ENCODE results near the gene PSMB7.
"Not testable (repeated sequence)": the region's sequence is repeated elsewhere in the genome, so short reads cannot be mapped to it uniquely, and the experiment has no call there.

Gene PSMB7

GRCh38 chr9:124443625-124444024 lies 28.4 kb upstream of the PSMB7 start:
- DNase-seq (ENCODE audit: low read depth in 2 of 2) = no peak

- DNase-seq (ENCODE audit: low read depth in 2 of 2) = no peak
Measured at GRCh38 chr9:124442826-124443225, 27.6 kb upstream of the PSMB7 start.

GRCh38 chr9:124442379-124442778 lies 27.1 kb upstream of the PSMB7 start:
- DNase-seq (ENCODE audit: low read depth in 2 of 2) = no peak

DNA sequence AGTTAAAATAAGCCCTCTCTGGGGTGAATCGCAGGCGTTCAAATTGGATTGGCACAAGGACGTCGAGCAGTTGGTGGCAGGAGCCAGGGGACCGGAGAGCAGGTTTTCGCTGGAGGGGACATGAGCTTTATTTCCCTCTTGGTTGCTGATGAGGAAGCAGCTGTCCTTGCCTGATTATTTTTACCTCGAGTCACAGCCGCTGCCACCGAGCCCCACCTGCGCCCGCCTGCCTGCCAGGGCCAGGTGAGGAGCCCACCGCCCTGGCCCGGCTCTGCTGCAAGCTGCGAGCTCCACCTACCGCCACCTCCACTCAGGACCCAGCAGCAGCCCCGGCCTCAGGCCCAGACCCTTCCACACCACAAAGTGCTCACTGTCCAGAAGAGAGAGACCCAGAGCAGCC lies 26.0 kb upstream of the PSMB7 start:
- no peak for DNase-seq (ENCODE audit: low read depth in 2 of 2)

GRCh38 chr9:124440786-124441185 lies 25.5 kb upstream of the PSMB7 start:
- DNase-seq (ENCODE audit: low read depth in 2 of 2) = no peak

GRCh38 chr9:124439686-124440243 lies 24.5 kb upstream of the PSMB7 start:
- DNase-seq (ENCODE audit: low read depth in 2 of 2) = no peak

GRCh38 chr9:124439086-124439485 lies 23.8 kb upstream of the PSMB7 start:
- DNase-seq (ENCODE audit: low read depth in 2 of 2) = no peak

GRCh38 chr9:124438091-124438490 lies 22.8 kb upstream of the PSMB7 start:
- no peak for DNase-seq (ENCODE audit: low read depth in 2 of 2)

DNA sequence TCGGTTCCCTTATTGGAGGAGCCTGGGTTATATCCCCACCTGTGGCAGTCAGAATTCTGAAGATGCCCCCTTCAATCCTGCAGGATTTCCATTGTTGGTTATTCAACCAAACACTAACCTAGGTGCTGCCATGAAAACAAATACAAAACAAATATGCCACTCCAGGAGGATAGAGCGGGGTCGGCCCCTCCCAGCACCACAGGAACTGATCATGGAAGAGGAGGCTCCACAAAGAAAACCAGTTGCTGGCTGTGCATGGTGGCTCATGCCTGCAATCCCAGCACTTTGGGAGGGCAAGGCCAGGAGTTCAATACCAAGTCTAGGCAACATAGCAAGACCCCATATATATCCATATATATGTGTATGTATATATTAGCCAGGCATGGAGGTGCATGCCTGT lies 21.8 kb upstream of the PSMB7 start:
- no peak for DNase-seq (ENCODE audit: low read depth in 2 of 2)

GRCh38 chr9:124436320-124436719 lies 21.1 kb upstream of the PSMB7 start:
- DNase-seq (ENCODE audit: low read depth in 2 of 2) = no peak

- no peak for DNase-seq (ENCODE audit: low read depth in 2 of 2)
Measured at GRCh38 chr9:124429530-124429867, 14.3 kb upstream of the PSMB7 start.

DNA sequence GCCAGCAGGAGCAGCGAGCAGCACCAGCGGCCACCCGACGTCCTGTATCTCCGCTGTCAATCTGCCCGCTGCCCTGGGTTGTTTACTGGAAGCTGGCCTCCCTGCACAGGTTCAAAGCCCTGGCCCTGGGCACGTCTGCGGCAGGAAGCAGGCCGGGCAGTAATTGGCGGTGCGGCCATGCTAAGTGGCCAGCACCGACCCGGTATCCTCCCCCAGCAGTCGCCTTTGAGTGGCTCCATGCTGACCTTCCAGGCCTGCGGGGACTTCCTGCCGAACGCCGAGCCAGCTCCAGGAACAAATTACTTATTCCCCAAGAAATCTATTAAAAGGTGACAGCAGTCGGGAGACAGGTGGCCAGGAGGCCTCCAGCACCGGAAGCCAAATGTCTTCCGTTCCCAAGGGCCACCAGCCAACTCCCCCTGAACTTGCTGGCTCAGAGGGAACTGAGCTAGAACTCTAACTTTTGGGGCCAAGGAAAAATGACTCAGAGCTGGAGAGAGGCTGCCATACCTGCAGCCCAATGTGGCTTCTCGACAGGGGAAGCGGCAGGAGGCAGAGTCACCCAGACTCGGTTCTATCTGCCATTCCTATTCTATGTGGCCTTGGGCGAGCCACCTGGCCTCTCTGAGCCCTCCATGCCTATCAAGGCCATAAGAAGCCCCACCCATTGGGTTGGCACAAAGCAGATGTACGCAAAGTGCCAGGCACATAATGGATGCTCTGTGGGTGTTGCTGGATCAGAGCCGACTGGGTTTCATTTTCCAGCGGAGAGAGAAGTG lies 13.7 kb upstream of the PSMB7 start:
- no peak for DNase-seq (ENCODE audit: low read depth in 2 of 2)

GRCh38 chr9:124427281-124427680 lies 12.0 kb upstream of the PSMB7 start:
- no peak for DNase-seq (ENCODE audit: low read depth in 2 of 2)

GRCh38 chr9:124426361-124426760 lies 11.1 kb upstream of the PSMB7 start:
- DNase-seq (ENCODE audit: low read depth in 2 of 2) = no peak

- DNase-seq (ENCODE audit: low read depth in 2 of 2) = not testable (repeated sequence)
Measured at GRCh38 chr9:124425733-124426132, 10.5 kb upstream of the PSMB7 start.

- no peak for DNase-seq (ENCODE audit: low read depth in 2 of 2)
Measured at GRCh38 chr9:124423591-124423990, 8.3 kb upstream of the PSMB7 start.

DNA sequence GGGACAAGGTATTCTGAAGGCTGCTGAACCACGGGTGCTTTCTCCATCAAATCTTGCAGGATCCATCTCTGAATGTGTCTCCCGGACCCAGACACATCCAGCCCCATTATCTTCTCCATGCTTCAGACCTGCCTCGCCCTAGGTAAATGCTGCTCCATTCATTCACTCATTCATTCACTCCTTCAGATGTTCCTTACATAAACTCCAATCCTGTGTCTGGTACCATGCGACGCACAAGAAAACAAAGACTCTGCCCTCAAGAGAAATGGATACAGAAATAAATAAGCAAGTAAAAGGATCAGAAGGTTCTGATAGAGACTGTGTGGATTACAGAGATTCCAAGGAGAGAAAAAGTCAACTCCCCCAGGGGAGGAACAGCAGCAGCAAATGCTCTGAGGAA lies 7.9 kb upstream of the PSMB7 start:
- no peak for DNase-seq (ENCODE audit: low read depth in 2 of 2)

GRCh38 chr9:124420991-124421543 lies 5.8 kb upstream of the PSMB7 start:
- no peak for DNase-seq (ENCODE audit: low read depth in 2 of 2)

GRCh38 chr9:124419832-124420489 lies 4.7 kb upstream of the PSMB7 start:
- DNase-seq (ENCODE audit: low read depth in 2 of 2) = no peak

- DNase-seq (ENCODE audit: low read depth in 2 of 2) = no peak
Measured at GRCh38 chr9:124415852-124416484, 726 bp upstream of the PSMB7 start.

DNA sequence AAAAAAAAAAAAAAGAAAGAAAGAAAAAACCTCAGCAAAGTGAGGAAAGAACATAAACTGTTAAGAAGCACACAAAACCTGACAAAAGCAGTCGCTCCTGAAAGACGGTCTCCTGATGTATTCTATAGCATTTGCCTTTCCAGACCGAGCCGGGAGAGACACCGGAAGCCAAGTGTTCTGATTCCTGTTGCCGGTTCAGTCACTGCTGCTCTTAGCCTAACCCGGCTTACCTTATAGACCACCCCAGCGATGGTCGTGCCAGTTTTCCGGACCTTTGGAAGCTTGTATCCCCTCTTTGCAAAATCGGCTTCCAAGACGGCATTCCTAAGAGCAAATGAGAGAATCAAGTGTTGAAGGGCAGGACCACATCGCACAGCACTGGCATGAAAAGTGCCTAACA lies 630 bp downstream of the PSMB7 start:
- DNase-seq (ENCODE audit: low read depth in 2 of 2) = no peak

GRCh38 chr9:124412228-124412575 lies 3.0 kb downstream of the PSMB7 start:
- no peak for DNase-seq (ENCODE audit: low read depth in 2 of 2)

Measured in activated CD4-positive, alpha-beta T cell treated with anti-CD3 and anti-CD28 coated beads for 24 hours (primary cell).